ENCODE results near the gene MRPL20.
"Not testable (repeated sequence)": the region's sequence is repeated elsewhere in the genome, so short reads cannot be mapped to it uniquely, and the experiment has no call there.

Gene MRPL20

DNA sequence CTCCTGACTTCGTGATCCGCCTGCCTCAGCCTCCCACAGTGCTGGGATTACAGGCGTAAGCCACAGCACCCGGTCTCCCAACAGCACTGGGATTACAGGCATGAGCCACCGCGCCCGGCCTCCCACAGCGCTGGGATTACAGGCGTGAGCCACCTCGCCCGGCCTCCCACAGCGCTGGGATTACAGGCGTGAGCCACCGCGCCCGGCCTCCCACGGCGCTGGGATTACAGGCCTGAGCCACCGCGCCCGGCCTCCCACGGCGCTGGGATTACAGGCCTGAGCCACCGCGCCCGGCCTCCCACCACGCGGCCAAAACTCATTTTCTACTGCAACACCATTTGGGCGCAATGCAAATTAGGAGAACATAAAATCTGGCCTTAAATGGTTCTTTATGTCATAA is 21.8 kb downstream of the MRPL20 start:
- not testable (repeated sequence) for DNase-seq

DNA sequence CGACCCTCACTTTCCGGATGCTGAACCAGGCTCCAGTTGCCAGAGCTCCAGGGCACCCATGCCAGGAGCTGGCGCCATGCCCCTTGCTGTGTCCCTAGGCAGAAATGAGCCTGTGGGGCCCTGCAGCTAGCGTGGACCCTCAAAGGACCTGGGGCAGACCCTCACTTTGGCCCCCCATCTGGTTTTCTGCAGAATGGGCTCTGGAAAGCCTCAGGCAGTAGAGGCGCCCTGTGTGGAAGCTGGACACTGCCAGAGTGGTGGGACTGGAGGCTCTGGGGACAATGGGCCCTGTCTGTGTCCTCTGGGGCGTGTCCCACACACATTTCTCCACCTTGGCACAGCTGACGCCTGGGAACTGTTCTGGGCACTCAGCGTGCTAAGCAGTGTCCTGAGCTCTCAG is 25.8 kb downstream of the MRPL20 start:
- no peak for DNase-seq

- no peak for DNase-seq
Observed at GRCh38 chr1:1380860-1381259, 26.2 kb downstream of the MRPL20 start.

GRCh38 chr1:1377540-1378205 is 29.4 kb downstream of the MRPL20 start:
- no peak for DNase-seq

DNA sequence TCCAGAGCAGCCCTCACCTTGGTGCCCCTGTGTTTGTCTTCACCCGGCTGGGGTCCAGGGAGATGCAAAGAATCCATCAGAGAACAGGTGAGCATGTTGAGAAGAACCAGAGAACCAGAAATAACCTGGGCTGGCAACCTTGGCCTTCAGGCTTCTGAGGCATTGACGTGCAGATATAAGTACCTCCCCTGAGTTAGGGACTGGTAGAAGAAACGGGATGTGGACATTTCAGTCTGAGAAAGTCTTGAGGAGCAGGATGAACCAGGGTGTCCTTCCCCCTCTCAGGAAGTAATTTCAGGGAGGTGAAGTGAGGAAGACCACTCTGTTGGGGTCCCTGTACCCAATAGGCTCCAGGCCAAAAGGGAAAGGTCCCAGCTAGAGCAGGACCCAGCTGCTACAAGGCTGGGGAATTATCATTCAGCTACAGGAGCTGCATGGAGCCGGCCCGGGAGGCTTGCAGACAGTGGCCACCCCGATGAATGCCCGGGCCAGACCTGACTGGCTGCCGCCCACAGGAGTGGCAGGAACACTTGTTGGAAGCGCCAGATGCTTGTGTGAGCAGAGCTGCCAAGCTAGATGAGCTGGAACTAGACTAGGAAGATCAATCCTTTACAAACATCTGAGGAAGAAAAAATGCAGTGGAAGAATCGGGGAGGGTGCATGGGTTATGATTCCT is 30.4 kb downstream of the MRPL20 start:
- no peak for DNase-seq

- DNase-seq = peak; percentile 98 to 100 (median 100)
Observed at GRCh38 chr1:1374929-1375662, 32.0 kb downstream of the MRPL20 start, which contains the start of gene AURKAIP1. Gene AURKAIP1 (minus strand): TSS chr1:1375207. CDS start chr1:1374756, 451 bp downstream.

GRCh38 chr1:1374589-1374928 is 32.5 kb downstream of the MRPL20 start:
- DNase-seq = peak in 2 of 3 experiments; percentile 29 to 61

DNA sequence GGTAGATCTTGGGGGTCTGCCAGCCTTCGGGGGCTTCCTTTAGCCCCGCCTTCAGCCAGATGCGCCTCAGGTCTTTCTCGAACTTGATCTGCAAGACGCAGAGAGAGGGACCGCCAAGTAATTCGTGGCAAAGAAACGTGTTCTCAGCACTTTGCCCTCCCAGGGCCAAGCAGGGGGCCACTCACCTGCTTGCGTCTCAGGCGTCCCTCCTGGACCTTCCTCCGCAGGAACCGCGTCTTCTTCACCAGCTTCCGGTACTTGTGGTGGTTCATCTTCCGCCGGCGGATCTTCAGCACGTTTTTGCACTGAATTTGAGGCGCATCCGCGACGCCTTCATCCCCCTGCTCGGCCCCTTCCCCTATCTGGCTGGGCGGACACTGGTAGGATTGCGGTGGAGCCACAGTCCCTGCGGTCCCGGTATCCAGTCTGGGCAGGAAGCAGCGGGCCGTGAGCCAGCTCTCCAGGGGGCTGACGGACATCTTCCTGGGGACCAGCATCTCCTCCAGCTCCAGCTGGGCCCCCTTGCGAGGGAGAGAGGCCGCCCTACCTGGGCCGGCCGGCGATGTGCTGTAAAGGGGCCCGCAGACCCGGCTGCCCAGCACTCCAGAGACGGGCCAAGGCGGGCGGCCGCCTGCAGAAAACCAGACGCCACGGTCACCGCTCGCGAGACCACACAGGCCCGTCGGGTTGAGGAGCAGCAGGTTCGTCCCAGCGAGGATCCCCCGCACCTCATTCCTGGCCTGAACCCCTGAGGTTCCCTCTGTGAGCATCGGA is 33.1 kb downstream of the MRPL20 start:
- DNase-seq = no peak

GRCh38 chr1:1373051-1373814 is 33.9 kb downstream of the MRPL20 start:
- DNase-seq = no peak

GRCh38 chr1:1371746-1372711 is 35.1 kb downstream of the MRPL20 start:
- peak; percentile 23 to 40 (median 28) for DNase-seq

GRCh38 chr1:1371364-1371745 is 35.7 kb downstream of the MRPL20 start:
- no peak for DNase-seq

- no peak for DNase-seq
Observed at GRCh38 chr1:1370771-1371300, 36.3 kb downstream of the MRPL20 start.

DNA sequence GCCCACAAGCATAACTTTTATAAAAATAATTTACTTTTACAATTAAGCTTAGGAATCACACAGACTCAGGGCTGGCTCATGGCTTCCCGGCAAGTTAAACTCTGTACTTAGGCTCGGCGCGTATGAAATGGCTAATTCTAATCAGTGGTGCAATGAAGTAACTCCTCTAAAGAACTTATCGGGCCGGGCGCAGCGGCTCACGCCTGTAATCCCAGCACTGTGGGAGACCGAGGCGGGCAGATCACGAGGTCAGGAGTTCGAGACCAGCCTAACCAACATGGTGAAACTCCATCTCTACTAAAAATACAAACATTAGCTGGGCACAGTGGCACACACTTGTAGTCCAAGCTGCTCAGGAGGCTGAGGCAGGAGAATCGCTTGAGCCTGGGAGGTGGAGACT is 37.0 kb downstream of the MRPL20 start:
- not testable (repeated sequence) for DNase-seq

DNA sequence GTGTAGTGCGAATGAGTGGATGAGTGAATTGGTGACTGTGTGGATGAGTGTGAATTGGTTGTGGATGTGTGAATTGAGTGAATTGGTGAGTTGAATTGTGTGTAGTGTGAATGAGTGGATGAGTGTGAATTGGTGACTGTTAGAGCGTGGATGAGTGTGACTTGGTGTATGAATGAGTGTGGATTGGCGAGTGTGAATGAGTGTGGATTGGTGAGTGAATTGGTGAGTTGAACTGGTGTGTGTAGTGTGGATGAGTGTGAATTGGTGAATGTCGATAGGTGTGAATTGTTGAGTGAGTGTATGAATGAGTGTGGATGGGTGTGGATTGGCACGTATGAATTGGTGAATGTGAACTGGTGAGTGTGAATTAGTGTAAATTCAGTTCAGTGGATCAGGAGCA is 39.8 kb downstream of the MRPL20 start:
- DNase-seq = no peak

- DNase-seq = no peak
Observed at GRCh38 chr1:1366699-1367066, 40.4 kb downstream of the MRPL20 start.

- no peak for DNase-seq
Observed at GRCh38 chr1:1365875-1366698, 41.0 kb downstream of the MRPL20 start.

DNA sequence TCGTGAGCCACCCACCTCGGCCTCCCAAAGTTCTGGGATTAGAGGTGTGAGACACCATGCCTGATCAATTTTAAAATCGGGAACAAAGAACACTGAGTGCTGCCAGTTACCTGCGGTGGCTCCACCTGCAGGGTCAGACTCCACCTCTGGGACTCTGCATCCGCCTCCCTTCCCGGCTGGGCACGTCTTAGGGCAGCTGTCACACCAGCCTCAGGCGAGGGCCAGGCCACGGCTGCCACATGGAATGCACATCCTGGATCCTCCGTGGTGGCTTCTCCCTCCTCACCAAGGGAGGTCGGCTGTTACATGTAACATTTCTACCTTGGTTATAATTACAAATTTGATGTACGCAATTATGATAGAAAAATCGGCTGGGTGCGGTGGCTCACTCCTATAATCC is 42.8 kb downstream of the MRPL20 start:
- DNase-seq = no peak

DNA sequence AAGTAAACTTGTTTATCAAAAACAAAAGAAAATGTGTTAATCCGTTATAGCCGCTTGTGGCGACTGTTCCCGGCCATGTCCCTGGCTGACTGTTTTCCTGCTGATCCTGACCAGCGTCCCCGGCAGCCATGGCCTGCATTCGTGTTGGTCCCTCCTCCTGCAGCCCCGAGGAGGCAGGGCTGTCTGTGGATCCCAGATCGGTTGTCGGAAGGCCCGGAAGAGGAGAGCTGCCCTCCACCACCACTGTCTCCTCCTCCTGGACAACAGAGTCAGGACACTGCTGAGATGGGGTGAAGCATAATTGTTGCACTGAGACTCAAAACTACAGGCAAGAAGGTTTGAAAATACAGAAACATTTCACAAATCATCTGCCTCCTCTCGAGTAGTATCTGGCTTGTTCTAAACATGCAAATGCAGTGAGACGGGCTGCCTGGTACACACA is 45.1 kb downstream of the MRPL20 start:
- no peak for DNase-seq

GRCh38 chr1:1361233-1361981 is 45.7 kb downstream of the MRPL20 start:
- DNase-seq = no peak
